IPS-NIHi7 (cell line): ENCODE measurements around the gene CYP2R1.

ENCODE experiments used
- DNase-seq: peaks from one replicate; pipeline ENCODE4 v3.0.0; 2012; ENCODE audit warnings: mixed read lengths; ENCODE audit errors: extremely low spot score

The CYP2R1 gene, protein sequence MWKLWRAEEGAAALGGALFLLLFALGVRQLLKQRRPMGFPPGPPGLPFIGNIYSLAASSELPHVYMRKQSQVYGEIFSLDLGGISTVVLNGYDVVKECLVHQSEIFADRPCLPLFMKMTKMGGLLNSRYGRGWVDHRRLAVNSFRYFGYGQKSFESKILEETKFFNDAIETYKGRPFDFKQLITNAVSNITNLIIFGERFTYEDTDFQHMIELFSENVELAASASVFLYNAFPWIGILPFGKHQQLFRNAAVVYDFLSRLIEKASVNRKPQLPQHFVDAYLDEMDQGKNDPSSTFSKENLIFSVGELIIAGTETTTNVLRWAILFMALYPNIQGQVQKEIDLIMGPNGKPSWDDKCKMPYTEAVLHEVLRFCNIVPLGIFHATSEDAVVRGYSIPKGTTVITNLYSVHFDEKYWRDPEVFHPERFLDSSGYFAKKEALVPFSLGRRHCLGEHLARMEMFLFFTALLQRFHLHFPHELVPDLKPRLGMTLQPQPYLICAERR

DNA sequence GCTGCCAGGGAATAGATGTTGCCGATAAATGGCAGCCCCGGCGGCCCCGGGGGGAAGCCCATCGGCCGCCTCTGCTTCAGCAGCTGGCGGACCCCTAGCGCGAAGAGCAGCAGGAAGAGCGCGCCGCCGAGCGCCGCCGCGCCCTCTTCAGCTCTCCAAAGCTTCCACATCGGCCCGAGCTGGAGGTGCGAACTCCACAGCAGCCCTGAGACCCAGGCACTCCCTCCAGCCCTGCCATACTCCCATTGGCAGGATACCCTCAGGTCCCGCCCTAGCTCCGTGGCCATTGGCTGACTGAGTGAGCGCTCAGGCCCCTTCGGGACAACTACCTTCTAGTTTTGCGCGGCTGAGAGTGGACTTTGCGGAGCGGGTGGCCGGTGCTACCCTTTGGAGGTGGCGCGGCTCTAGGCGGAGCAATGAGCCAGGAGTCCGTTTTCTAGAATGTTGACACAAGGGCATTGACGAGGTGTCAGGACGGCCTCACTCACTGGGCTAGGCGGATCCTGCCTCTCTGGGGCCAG lies at the start of gene CYP2R1:
CYP2R1 (minus strand) TSS at position 196 of the 521 bp plus-strand sequence; CDS start at position 170, 26 bp downstream.
- DNase-seq, result peak; percentile 98

DNA sequence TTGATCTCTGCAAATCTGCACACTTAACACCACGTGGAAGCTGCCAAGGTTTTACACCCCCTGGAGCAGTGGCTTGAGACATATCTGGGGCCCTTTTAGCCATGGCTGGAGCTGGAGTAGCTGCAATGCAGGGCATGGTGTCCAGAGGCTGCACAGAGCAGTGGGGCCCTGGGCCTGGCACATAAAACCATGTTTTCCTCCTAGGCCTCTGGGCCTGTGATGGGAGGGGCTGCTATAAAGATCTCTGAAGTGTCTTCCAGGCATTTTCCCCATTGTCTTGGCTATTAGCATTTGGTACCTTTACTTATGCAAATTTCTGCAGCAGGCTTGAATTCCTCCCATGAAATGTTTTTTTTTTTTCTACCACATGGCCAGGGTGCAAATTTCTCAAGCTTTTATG lies 46.9 kb upstream of the CYP2R1 start:
- DNase-seq, result no peak

DNA sequence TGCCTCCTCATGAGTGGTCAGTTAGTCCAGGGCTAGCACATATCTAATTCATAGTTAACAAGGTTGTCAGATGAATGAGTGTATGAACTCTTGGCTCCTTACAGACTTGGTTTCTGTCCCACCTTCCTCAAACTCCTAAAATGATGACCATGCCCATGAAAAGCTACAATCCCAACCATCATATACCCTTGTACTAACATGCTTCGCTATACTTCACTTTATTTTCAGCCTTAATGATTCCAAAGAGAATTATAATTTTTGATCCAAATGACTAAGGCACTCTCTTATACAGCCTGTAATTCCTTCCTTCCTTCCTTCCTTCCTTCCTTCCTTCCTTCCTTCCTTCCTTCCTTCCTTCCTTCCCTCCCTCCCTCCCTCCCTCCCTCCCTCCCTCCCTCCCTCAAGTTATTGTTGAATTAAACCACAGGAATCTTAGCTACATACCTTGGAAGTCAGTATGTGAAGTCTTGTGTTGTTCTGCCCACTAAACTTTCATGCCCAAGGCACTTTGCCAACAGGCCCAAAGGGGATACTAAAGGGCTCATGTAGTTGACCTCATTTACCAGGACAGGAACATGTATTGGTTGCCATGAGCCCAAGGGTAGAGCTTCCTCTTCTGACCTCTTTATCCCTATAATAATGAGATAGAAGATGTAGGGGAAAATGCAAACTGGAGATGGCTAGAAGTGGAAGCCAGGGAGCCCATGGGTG lies 42.8 kb upstream of the CYP2R1 start:
- no peak for DNase-seq

DNA sequence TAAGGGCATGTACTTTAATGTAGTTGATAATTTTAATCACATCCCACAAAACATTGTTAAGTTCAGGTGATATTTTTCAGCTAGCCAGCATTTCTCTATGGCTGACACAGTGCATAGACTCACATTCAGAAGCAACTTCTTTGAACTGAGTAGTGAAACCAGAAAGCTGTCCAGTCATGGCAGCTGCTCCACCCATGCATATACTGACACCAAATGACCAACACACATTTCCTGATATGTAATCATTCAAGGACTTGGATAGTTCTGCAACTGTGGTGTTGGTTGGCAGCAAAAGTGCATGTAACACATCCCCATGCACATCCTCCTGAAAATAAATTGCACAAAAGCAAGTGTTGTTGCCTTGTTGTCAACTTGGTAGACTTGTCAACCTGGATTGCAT lies 40.4 kb upstream of the CYP2R1 start:
- no peak for DNase-seq

DNA sequence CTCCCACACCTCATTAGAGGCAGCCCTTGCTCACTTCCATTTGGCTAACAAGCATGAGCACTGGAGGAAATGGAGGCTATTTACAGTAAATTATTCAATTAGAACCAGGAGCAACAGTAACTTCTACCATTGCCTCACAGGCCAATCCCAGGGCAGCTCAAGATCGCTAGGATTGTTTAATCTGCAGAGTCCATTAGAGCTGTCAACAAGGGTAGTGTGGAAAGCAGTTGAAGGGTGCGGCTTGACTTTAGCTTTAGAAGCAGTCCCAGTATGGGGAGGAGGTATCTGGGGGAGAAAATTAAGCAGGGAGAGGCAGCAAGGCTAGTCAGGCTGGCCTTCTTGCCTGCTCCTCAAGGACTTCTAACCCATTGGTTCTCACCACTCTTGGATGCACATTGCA lies 38.3 kb upstream of the CYP2R1 start:
- no peak for DNase-seq

DNA sequence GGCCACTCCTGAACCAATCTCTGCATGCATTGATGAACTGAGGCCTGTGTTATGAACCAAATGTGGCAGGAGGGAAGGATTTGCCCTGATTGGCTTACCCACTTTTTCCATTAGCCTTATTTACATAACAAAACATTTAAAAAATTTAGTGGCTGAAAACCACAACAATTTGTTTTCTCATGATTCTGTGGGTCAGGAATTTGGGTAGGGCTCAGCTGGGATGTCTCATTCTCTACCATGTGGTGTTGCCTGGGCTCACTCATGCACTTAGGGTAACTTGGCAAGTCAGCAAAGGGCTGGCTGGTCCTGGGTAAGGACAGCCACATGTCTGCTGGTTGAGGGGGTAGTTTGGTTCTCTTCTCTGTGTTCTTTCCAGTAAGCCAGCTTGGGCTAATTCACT lies 35.1 kb upstream of the CYP2R1 start:
- DNase-seq, result no peak

DNA sequence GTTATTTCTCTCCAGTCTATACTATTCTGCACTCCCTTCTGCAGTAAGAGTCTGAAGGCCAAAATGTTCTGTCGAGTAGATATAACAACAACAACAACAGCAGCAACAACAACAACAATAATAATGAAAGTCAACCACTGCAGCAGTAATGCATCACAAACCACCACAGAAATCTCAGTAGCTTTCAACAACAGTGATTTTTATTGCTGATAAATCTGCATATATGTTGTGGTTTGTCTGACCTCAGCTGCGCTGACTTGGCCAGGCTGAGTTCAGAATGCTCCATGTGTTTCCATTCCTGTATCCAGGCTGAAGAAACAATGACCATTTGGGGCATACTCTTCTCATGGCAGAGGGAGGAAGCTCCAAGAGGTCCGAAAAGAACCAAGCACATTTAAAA lies 32.3 kb upstream of the CYP2R1 start:
- no peak for DNase-seq

DNA sequence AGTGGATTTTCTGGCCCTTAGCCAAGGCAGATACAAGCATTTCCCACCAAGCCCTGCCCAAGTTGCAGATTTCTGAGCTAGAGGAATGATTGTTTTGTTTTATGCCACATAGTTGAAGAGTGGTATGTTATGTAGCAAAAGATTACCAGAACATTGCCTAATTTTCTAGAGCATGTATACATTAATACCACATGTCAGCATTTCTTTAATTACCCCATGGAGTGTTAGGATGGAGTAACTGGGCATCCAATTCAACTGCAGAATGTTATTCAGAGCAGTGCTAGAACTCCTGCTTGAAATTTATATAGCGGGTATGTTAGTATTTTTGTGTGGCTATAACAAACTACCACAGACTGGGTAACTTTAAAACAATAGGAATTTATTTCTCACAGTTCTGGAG lies 24.4 kb upstream of the CYP2R1 start:
- no peak for DNase-seq

DNA sequence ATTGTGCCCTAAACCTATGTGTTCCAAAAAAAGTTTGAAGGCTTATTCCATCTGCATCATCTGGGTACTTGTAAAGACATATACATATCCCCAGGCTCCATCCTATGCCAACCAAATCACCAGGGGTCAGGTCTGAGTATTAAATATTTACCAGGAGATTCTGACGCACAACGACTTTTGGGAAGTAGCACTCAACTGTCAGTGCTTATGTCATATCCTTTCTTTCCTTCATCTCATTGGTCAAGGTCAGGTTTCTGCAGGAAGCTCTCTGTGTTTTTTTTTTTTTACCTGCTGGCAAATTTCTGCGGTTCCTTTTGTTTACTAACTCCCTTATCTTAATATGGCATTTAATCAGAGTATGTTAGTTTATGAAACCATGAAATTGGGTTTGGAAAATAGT lies 22.5 kb upstream of the CYP2R1 start:
- DNase-seq, result no peak

DNA sequence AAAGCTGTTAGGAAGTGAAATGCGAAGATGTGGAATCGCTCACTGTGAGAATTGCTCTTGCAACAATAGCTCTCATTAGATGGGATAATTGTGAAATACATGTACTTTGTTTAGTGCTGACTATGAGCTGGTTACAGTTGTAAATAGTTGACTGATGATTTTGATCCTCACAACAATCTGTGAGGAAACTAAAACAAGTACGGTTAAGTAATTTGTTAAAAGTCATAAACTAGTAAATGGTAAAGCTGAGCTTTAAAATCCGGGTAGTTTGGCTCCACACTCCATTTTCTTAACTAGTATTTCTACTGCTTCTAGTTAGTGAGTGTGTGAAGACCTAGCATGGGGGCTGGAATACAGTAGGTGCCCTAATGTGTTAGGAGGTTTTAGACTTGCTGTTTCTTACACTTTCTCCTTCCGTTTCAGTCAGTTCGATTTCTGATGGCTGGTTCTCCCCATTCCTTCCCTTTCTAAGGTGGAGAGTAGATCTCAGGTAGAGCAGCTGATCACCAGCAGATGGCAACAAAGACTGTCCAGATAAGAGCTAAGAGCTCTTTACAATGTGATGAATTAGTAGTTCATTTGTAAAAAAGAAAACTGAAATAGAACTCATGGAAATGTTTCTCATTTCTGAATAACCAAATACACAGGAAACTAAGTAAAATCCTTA lies 16.3 kb upstream of the CYP2R1 start:
- peak; percentile 31 for DNase-seq

DNA sequence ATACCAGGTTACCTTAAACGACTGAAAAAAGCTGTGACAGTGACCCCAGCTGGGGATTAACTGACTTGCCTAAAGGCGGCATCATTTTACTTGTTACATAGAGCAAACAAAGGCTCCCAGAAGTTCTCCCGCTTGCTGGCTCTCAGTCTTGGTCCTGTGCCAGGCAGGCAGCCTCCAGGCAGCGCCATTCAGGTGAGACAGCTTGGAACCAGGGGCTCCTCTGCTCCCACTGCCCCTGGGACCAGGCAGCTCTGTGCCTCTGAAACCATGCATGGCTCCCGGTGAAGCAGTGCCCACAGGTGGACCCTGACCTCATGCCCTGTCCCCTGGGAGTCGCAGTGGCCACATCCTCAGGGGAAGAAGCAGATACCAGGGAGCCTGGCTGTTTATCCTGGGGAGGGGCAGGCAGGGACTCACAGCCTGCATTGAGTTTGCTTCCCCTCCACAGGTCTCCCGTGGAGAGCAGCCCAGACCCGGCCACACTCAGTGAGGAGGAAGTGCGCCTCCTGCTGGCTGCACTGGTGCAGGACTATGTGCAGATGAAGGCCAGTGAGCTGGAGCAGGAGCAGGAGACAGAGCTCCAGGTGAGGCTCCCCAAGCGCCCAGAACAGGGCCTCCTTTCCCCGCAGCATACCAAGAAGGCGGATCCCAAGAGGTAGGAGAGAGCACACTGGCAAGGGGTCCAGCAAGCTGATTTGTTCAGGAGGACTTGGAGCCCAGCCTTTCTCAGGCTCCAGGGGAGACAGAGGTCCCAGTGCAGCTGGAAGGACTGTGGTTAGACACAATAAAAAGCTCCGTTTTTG lies 15.6 kb upstream of the CYP2R1 start:
- peak; percentile 27 for DNase-seq

DNA sequence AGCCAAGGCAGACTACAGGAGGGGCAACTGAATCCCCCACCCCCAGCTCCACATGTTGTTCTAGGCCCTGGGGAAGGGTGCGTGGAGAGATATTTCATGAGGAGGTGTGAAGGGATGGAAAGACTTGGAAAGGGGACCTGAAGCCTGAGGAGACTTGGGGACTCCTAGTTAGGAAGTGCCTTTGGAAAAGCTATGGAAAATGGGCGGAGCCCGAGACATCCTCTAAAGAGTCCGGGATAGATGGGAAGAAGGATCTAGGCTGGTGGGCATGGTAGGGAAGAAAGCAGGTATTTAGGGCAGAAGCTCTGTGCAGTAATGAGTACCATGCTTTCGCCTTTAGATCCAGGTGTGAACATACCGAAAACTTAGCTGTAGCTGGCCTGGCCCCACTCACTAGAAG lies 15.0 kb upstream of the CYP2R1 start:
- no peak for DNase-seq

DNA sequence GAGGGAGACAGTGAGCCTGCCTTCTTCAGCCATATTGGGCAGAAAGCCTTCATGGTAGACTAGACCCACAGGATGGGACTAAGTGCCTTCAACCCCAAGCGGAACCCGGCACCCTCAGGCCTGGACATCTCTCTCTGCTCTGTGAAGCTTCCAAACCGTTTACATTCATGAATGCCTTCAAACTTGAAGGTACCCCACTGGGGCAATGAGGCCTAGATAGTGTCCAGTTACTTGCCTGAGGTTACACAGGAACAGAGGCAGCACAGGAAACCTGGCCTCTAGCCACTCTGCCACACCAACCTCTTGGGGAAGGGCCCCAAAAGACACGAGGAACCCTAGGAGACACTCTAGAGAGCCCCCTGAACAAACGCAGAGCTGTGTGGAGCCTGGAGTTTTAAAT lies 14.5 kb upstream of the CYP2R1 start:
- no peak for DNase-seq

DNA sequence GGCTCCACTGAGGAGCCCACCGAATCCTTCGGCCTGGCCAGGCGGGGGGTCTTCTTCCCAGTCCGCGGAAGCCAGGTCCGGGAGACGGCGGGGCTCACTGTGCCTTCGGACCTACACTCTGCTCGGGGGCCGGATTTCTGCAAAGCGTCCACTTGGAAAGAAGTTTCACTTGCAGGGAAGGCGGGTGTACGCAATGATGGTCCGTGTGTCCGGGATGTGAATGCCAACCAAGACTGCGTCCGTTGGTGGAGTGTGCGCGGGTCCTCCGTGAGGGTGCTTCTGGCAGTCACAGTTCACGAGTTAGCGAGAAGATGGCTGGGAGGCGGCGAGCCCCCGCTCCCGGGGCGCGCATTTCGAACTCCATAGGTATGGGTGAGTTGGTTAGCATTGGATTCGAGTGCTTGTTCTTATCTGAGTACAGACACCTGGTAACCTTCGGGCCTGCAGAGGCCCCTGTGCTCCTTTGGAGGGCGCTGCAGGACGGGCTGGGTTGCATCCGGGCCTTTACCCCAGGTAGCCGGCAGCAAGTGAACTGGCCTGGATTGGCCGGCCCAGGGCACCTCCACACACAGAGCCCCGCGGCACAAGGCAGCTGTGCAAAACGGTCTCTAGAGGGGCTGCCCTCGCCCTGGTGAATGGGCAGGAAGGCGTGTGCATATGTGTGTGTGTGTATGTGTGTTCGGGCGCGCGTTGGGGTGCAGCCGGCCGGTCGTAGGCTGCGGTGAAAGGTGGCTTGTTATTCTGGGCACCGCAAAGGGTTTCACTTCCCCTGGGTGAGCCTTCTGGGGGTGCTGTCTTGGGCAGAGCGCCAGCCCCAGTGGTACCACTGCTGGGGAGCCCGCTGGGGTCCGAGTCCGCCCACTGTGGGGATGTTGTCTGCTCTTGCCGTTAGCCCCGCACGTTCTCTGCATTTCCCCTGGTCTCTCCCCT lies 13.3 kb upstream of the CYP2R1 start:
- peak; percentile 88 for DNase-seq

DNA sequence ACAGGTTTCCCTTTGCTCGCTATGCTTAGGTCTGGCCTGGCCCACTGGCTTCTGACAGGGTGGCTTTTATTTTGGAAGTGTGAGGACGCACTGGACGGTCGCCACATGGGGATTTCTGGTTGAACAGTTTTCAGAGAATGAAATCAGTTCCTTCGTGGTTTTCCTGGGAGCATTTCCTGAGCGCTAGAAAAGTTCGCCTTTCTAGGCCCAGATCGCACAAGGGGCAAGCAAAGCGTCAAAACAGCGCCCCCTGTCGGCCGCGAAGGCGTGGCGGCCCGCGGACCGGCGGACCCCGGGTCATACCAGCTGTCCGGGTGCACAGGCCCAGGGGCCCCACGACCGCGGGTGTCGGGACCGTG lies 12.7 kb upstream of the CYP2R1 start:
- DNase-seq, result peak; percentile 79

DNA sequence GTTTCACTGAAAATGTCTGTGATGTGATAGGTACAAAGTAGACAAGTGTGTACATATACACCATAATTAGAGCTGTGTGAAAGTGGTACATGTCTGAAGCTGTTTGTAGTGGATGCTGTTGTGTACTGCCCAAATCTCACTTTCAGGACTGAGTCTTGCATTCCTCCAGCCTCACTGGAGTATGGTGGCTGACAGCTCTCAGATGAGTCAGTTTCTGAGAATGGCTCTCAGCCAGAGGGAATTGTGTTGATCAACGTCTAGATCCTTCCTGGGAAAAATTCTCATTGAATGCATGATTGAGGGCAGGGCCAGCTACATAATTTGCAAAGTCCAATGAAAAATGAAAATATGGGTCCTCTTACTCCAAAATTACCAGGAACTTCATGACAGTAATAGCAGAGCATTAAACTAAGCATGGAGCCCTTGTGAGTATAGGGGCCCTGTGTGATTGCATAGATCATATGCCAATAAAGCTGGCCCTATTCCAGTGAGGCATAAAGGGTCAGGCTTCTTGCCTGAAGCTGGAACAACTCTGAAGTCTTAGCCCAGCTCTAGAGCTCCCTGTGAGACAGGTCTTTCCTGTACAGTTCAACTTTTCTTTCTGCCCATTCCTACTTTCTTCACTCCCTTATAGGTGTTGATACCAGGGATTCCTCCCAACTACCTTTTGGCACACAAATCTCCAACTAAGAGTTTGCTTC lies 10.8 kb upstream of the CYP2R1 start:
- no peak for DNase-seq

DNA sequence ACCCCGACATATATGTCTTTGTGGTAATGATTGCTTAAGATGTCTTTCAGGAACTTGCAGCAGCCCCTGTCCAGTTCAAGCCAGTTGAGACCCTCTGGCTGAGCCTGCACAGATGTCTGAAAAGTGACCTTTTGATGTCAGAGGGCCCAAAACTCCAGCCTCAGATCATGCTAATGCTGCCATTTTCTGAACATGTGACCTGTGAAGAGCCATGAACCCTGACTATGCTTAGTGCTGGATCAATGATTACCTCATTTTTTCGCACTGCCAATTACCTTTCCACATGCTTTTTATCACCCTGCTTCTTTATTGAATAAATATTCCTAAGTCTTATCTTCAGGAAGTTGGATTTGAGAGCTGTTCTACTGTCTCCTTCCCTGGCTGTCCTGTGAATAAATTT lies 6.9 kb upstream of the CYP2R1 start:
- DNase-seq, result no peak

DNA sequence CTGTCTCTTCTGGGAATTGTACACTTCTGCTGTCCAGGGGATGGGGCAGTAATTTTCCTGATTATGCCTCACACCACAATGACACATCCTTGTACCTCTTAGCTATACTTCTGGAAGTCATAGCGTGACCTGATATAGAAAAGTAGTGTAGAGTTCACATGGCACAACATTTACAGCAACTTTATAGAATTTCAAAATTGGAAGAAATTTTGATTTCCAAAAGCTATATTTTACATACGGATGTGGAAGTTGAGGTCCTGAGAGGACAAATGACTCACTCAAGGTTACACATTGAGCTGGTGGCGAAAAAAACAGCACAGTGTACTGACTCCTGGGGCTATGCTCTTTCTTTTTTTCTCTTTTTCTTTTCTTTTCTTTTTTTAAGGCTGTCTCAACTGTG lies 6.3 kb upstream of the CYP2R1 start:
- DNase-seq, result no peak

DNA sequence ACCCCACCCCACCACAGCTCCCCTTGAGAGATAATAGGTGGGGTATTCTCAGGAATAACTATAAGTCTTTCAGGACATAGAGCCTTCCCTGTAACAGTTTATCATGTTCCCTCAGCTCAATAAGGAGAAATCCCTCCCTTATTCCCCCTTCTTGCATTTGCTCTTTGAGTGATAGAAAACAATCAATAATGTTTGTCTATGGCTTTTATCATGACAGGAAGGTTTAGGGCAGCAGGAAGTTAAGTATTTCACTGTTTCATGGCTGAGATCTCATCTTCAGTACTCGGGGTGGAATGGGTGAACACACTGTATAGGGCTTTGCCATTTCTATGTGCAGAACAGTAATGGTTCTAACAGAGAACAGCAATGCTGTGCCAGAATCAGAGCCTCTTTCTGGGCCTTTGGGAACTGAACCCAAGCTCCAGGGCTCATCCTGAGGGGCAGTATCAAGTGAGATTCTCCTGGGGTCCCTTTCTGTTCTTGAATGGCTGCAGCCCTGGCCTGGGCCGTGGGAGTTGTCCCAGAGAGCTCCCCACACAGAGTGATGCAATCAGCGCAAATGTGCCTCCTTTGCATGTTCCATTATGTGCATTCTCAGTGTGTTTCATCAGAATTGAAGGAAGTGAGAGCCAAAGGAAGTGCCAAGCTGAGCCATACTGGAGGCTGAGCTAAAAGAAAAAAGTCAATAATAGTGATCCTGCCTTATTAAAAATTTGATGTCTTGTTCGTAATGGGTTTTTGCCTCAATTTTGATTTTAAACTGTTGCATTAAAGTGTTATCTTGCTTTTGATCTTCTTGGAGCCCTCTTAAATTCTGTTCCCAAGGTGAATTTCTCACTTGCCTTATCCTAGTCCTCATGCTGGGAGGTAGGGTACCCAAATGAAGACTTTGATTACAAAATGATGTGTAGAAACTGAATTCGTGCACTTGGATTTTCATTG lies 2.9 kb upstream of the CYP2R1 start:
- no peak for DNase-seq
